SK-N-SH (cell line): ENCODE results near the gene NR2C2. TPM values are rescaled to one million over a fixed set of nuclear protein-coding genes. Genes with fewer than 3 reads are reported as not detected.

Experiments
- CTCF ChIA-PET: fragments of 300-600, 350-600 bp; formaldehyde crosslinking; extraction: SDS; loops from one replicate; lab custom pipeline; 2021; lab: Yijun Ruan, JAX
- POLR2A ChIA-PET: fragments of 350-600 bp; sonication (Branson Sonifier 250); formaldehyde crosslinking; extraction: SDS; loops from one replicate; lab custom pipeline; 2020; ENCODE audit warnings: antibody characterized with exemption, inconsistent platforms; lab: Yijun Ruan, JAX
- DNase-seq: peaks from one replicate; pipeline ENCODE4 v3.0.0; 2012
- H2AFZ ChIP-seq: fragments of 200-600 bp; sonication (generic); 2 replicates; pipeline ENCODE4 v1.8.1; 2016; ENCODE audit warnings: antibody characterized with exemption, mild to moderate bottlenecking, low read depth
- H3F3A ChIP-seq: fragments of 200-600 bp; sonication (generic); replicated peaks from 2 replicates; pipeline ENCODE3; 2016; ENCODE audit warnings: antibody characterized with exemption, mild to moderate bottlenecking; ENCODE audit not compliant: insufficient read depth
- H3K27ac ChIP-seq, 2 experiments: fragments of 200-500 bp in 1 of 2; fragments of 200-600 bp in 1 of 2; sonication (Bioruptor generic) in 1 of 2; sonication (generic), shearing (Covaris generic) in 1 of 2; 2 replicates each; pipeline versions ENCODE4 v1.5.1 to v1.6.1; 2014 to 2016; ENCODE audit warnings: low read depth in 2 of 2, inconsistent platforms in 1 of 2, low read length in 1 of 2, mild to moderate bottlenecking in 1 of 2, mixed read lengths in 1 of 2
- H3K27me3 ChIP-seq: fragments of 200-600 bp; sonication (generic), shearing (Covaris generic); 2 replicates; pipeline ENCODE4 v1.6.1; 2016; ENCODE audit warnings: mixed run types; ENCODE audit not compliant: insufficient read depth
- H3K36me3 ChIP-seq, 2 experiments: fragments of 200-500 bp in 1 of 2; fragments of 200-600 bp in 1 of 2; sonication (Bioruptor generic) in 1 of 2; sonication (generic) in 1 of 2; replicated peaks in 1 of 2; 2 replicates each; pipeline versions ENCODE3 to v1.5.1; 2014 to 2016; ENCODE audit warnings: low read length in 1 of 2, mild to moderate bottlenecking in 1 of 2; ENCODE audit not compliant: insufficient read depth in 2 of 2, control insufficient read depth in 1 of 2
- H3K4me1 ChIP-seq, 2 experiments: fragments of 200-500 bp in 1 of 2; fragments of 200-600 bp in 1 of 2; sonication (Bioruptor generic) in 1 of 2; sonication (generic), shearing (Covaris generic) in 1 of 2; 2 replicates each; pipeline versions ENCODE4 v1.5.1 to v1.6.1; 2014 to 2016; ENCODE audit warnings: low read depth in 1 of 2, low read length in 1 of 2, mixed run types in 1 of 2; ENCODE audit not compliant: insufficient read depth in 2 of 2, control insufficient read depth in 1 of 2
- H3K4me2 ChIP-seq: fragments of 200-600 bp; sonication (generic), shearing (Covaris generic); 2 replicates; pipeline ENCODE4 v1.6.1; 2017; ENCODE audit warnings: mixed run types
- H3K4me3 ChIP-seq, 2 experiments: fragments of 200-500 bp in 1 of 2; fragments of 200-600 bp in 1 of 2; sonication (Bioruptor generic) in 1 of 2; sonication (generic), shearing (Covaris generic) in 1 of 2; 2 replicates each; pipeline versions ENCODE4 v1.5.1 to v1.8.1; 2014 to 2016; ENCODE audit warnings: low read depth in 2 of 2, inconsistent platforms in 1 of 2, low read length in 1 of 2, mild to moderate bottlenecking in 1 of 2, mixed read lengths in 1 of 2, moderate library complexity in 1 of 2
- H3K79me2 ChIP-seq: fragments of 200-600 bp; sonication (generic); 2 replicates; pipeline ENCODE4 v1.8.1; 2017; ENCODE audit warnings: mild to moderate bottlenecking; ENCODE audit not compliant: insufficient read depth
- H3K9ac ChIP-seq: fragments of 200-600 bp; sonication (generic); 2 replicates; pipeline ENCODE4 v1.6.1; 2017; ENCODE audit warnings: mixed run types
- H3K9me2 ChIP-seq: fragments of 200-600 bp; sonication (generic); 2 replicates; pipeline ENCODE4 v1.6.1; 2017; ENCODE audit warnings: mixed run types
- H3K9me3 ChIP-seq: fragments of 200-600 bp; sonication (generic); 2 replicates; pipeline ENCODE4 v1.6.1; 2017; ENCODE audit warnings: mixed run types, mild to moderate bottlenecking, moderate library complexity
- H4K20me1 ChIP-seq: fragments of 200-600 bp; sonication (generic); 2 replicates; pipeline ENCODE4 v1.6.1; 2017; ENCODE audit warnings: mild to moderate bottlenecking, mixed run types; ENCODE audit not compliant: insufficient read depth
- CHD2 ChIP-seq: fragments of 150-350 bp; IDR thresholded peaks from 2 replicates; pipeline ENCODE4 v1.6.1; 2018; ENCODE audit warnings: low read length; ENCODE audit not compliant: partially characterized antibody
- FOSL2 ChIP-seq: IDR thresholded peaks from 2 replicates; pipeline ENCODE4 v1.4.0; 2012; ENCODE audit warnings: low read depth, mild to moderate bottlenecking, moderate library complexity, borderline replicate concordance
- FOXM1 ChIP-seq: IDR thresholded peaks from 2 replicates; pipeline ENCODE4 v1.4.0; 2012; ENCODE audit warnings: low read depth, mild to moderate bottlenecking
- IRF3 ChIP-seq: fragments of 150-350 bp; IDR thresholded peaks from 2 replicates; pipeline ENCODE4 v1.6.1; 2016; ENCODE audit warnings: mild to moderate bottlenecking, low read depth, low read length
- JUND ChIP-seq: IDR thresholded peaks from 2 replicates; pipeline ENCODE4 v1.4.0; 2012
- MEF2A ChIP-seq: IDR thresholded peaks from 2 replicates; pipeline ENCODE4 v1.4.0; 2012; ENCODE audit warnings: low read depth, borderline replicate concordance
- MXI1 ChIP-seq: IDR thresholded peaks from 2 replicates; pipeline ENCODE4 v1.6.1; 2012; ENCODE audit warnings: mild to moderate bottlenecking, low read depth, low read length, improper control_type of control experiment
- NRF1 ChIP-seq: IDR thresholded peaks from 2 replicates; pipeline ENCODE4 v1.6.1; 2012; ENCODE audit warnings: low read depth, mild to moderate bottlenecking, low read length
- POLR2AphosphoS5 ChIP-seq: IDR thresholded peaks from 2 replicates; pipeline ENCODE4 v1.6.1; 2012; ENCODE audit warnings: low read depth, low read length
- RAD21 ChIP-seq: IDR thresholded peaks from 2 replicates; pipeline ENCODE4 v1.6.1; 2012; ENCODE audit warnings: mild to moderate bottlenecking, low read length
- RXRA ChIP-seq: IDR thresholded peaks from 2 replicates; pipeline ENCODE4 v1.4.0; 2012; ENCODE audit warnings: low read depth, mild to moderate bottlenecking, borderline replicate concordance
- SIN3A ChIP-seq: IDR thresholded peaks from 2 replicates; pipeline ENCODE4 v1.6.1; 2012; ENCODE audit warnings: low read depth, mild to moderate bottlenecking, low read length, moderate library complexity, borderline replicate concordance
- SMC3 ChIP-seq: IDR thresholded peaks from 2 replicates; pipeline ENCODE4 v1.6.1; 2012; ENCODE audit warnings: low read depth, low read length, improper control_type of control experiment
- TEAD4 ChIP-seq: IDR thresholded peaks from 2 replicates; pipeline ENCODE4 v1.4.0; 2012; ENCODE audit warnings: mild to moderate bottlenecking, borderline replicate concordance; ENCODE audit not compliant: insufficient read depth
- YY1 ChIP-seq: IDR thresholded peaks from 2 replicates; pipeline ENCODE4 v1.4.0; 2012; ENCODE audit warnings: low read depth, mild to moderate bottlenecking
- ZBTB33 ChIP-seq: IDR thresholded peaks from 2 replicates; pipeline ENCODE4 v1.4.0; 2012; ENCODE audit warnings: low read depth, borderline replicate concordance
- WGBS: methylation state at CpG from one replicate; pipeline ENCODE4 v1.1.6; 2017; ENCODE audit warnings: low lambda C conversion rate; 5-methylcytosine and 5-hydroxymethylcytosine counted together
- polyA plus RNA-seq, 3 experiments: library from polyadenylated mRNA; depleted of rRNA; stranded (reverse); fragments of >200 nt; gene quantifications; 2 replicates each; pipeline ENCODE4 v1.2.3, GENCODE V29; 2012
- TF ChIP-seq, protein P1 (sequence below): fragments of 200-600 bp; sonication (generic); IDR thresholded peaks from 2 replicates; pipeline ENCODE4 v1.6.1; 2017; ENCODE audit warnings: antibody characterized with exemption, mild to moderate bottlenecking, moderate library complexity
- TF ChIP-seq, protein P2 (sequence below): IDR thresholded peaks from 2 replicates; pipeline ENCODE4 v1.4.0; 2012; ENCODE audit warnings: low read depth, borderline replicate concordance
- TF ChIP-seq, protein P3 (sequence below): IDR thresholded peaks from 2 replicates; pipeline ENCODE4 v1.6.1; 2012; ENCODE audit warnings: mild to moderate bottlenecking, low read depth, low read length, moderate library complexity

The NR2C2 gene
- polyA plus RNA-seq, 1 of the 3 experiments (the other 2 are of a cell fraction), result 13.1 TPM

DNA sequence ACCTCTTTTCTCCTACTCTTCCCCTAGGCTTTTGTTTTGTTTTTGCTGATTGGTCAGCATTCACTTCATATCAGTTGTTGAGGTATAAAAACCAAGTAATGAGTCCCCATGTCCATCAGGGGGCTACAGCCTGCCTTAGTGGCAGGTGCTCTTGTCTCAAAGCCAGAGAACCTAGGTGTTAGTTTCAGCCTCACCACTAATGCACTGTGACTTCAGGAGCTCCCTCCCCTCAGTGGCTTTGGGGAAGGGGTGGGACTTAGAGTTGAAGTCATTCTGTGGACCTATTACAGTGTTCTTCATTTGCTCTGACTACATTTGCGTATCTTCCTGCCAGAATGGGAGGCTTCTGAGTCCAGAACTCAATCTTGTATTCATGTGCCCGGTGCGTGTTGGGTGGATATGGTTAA, 41.6 kb downstream of the NR2C2 start:
- WGBS, result 100% methylated on average over 3 of the region's 3 CpGs
- H3K4me2 ChIP-seq, result no peak overlapping the region
- no peaks in the 10 kb centered on the region for H3K9me2 ChIP-seq
- H3K4me3 ChIP-seq, result no peak overlapping the region
- H3K36me3 ChIP-seq, result peaks cover 0 to 7% of the 10 kb centered on the region in 2 experiments
- peaks cover 8% of the 10 kb centered on the region; the same call in 1 of the 2 replicates for H3K9me3 ChIP-seq
- H3K4me1 ChIP-seq, result peaks cover 11 to 29% of the 10 kb centered on the region in 2 experiments; a peak in 3 of 4 replicates
- H2AFZ ChIP-seq, result no peak overlapping the region
- ChIA-PET CTCF (no interaction called here), POLR2A (no interaction called here)
- no peaks in the 10 kb centered on the region for H3K27me3 ChIP-seq
- peaks cover 93% of the 10 kb centered on the region for H3K79me2 ChIP-seq
- peak overlapping the region in 1 of 2 experiments; percentile 58; a peak in 2 of 4 replicates for H3K27ac ChIP-seq
- DNase-seq, result no peak
- H3F3A ChIP-seq, result peaks cover 7% of the 10 kb centered on the region
- TF ChIP-seq CHD2 (no peak), NRF1 (no peak), JUND (no peak), RXRA (no peak), SMC3 (no peak), IRF3 (no peak), TEAD4 (no peak), MEF2A (no peak), MXI1 (no peak), FOXM1 (no peak), YY1 (no peak), POLR2AphosphoS5 (no peak), FOSL2 (no peak), ZBTB33 (no peak), RAD21 (no peak), SIN3A (no peak)
- TF ChIP-seq, protein P1, sequence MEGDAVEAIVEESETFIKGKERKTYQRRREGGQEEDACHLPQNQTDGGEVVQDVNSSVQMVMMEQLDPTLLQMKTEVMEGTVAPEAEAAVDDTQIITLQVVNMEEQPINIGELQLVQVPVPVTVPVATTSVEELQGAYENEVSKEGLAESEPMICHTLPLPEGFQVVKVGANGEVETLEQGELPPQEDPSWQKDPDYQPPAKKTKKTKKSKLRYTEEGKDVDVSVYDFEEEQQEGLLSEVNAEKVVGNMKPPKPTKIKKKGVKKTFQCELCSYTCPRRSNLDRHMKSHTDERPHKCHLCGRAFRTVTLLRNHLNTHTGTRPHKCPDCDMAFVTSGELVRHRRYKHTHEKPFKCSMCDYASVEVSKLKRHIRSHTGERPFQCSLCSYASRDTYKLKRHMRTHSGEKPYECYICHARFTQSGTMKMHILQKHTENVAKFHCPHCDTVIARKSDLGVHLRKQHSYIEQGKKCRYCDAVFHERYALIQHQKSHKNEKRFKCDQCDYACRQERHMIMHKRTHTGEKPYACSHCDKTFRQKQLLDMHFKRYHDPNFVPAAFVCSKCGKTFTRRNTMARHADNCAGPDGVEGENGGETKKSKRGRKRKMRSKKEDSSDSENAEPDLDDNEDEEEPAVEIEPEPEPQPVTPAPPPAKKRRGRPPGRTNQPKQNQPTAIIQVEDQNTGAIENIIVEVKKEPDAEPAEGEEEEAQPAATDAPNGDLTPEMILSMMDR, result no peak
- TF ChIP-seq, protein P2, sequence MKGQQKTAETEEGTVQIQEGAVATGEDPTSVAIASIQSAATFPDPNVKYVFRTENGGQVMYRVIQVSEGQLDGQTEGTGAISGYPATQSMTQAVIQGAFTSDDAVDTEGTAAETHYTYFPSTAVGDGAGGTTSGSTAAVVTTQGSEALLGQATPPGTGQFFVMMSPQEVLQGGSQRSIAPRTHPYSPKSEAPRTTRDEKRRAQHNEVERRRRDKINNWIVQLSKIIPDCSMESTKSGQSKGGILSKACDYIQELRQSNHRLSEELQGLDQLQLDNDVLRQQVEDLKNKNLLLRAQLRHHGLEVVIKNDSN, result no peak
- TF ChIP-seq, protein P3, sequence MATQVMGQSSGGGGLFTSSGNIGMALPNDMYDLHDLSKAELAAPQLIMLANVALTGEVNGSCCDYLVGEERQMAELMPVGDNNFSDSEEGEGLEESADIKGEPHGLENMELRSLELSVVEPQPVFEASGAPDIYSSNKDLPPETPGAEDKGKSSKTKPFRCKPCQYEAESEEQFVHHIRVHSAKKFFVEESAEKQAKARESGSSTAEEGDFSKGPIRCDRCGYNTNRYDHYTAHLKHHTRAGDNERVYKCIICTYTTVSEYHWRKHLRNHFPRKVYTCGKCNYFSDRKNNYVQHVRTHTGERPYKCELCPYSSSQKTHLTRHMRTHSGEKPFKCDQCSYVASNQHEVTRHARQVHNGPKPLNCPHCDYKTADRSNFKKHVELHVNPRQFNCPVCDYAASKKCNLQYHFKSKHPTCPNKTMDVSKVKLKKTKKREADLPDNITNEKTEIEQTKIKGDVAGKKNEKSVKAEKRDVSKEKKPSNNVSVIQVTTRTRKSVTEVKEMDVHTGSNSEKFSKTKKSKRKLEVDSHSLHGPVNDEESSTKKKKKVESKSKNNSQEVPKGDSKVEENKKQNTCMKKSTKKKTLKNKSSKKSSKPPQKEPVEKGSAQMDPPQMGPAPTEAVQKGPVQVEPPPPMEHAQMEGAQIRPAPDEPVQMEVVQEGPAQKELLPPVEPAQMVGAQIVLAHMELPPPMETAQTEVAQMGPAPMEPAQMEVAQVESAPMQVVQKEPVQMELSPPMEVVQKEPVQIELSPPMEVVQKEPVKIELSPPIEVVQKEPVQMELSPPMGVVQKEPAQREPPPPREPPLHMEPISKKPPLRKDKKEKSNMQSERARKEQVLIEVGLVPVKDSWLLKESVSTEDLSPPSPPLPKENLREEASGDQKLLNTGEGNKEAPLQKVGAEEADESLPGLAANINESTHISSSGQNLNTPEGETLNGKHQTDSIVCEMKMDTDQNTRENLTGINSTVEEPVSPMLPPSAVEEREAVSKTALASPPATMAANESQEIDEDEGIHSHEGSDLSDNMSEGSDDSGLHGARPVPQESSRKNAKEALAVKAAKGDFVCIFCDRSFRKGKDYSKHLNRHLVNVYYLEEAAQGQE, result no peak
- H3K9ac ChIP-seq, result no peak overlapping the region
- H4K20me1 ChIP-seq, result peaks cover 54% of the 10 kb centered on the region
